Mesendoderm (in vitro differentiated cells): ENCODE data around the gene PGAP1.

Source experiments
- DNase-seq: peaks from one replicate; pipeline ENCODE4 v3.0.0; 2013
- H2AK5ac ChIP-seq: 2 replicates; pipeline ENCODE4 v1.6.1; 2013; ENCODE audit warnings: low read length, inconsistent platforms
- H2BK120ac ChIP-seq: 2 replicates; pipeline ENCODE4 v1.6.1; 2013; ENCODE audit warnings: low read depth, mild to moderate bottlenecking, low read length, moderate library complexity, mixed read lengths
- H2BK15ac ChIP-seq: replicated peaks from 2 replicates; pipeline ENCODE4 v1.6.1; 2013; ENCODE audit warnings: low read depth, mild to moderate bottlenecking, moderate library complexity
- H2BK5ac ChIP-seq: 2 replicates; pipeline ENCODE4 v1.6.1; 2013; ENCODE audit warnings: low read length, inconsistent platforms
- H3K18ac ChIP-seq: 2 replicates; pipeline ENCODE4 v1.6.1; 2013; ENCODE audit warnings: mild to moderate bottlenecking, low read length, mixed read lengths
- H3K23ac ChIP-seq: one replicate; pipeline ENCODE4 v1.6.1; 2013; ENCODE audit warnings: low read length
- H3K27ac ChIP-seq: 2 replicates; pipeline ENCODE4 v1.5.1; 2013; ENCODE audit warnings: low read depth, mild to moderate bottlenecking, inconsistent platforms, low read length, moderate library complexity
- H3K27me3 ChIP-seq: 2 replicates; pipeline ENCODE4 v1.6.1; 2013; ENCODE audit warnings: low read length, control low read depth, mild to moderate bottlenecking, inconsistent platforms; ENCODE audit not compliant: insufficient read depth, poor library complexity
- H3K36me3 ChIP-seq: 2 replicates; pipeline ENCODE4 v1.6.1; 2013; ENCODE audit warnings: low read length, inconsistent platforms; ENCODE audit not compliant: control insufficient read depth, insufficient read depth
- H3K4ac ChIP-seq: one replicate; pipeline ENCODE4 v1.6.1; 2013; ENCODE audit warnings: low read depth, mild to moderate bottlenecking, low read length, moderate library complexity
- H3K4me1 ChIP-seq: 2 replicates; pipeline ENCODE4 v1.6.1; 2013; ENCODE audit warnings: low read depth, low read length, inconsistent platforms; ENCODE audit not compliant: control insufficient read depth
- H3K4me2 ChIP-seq: 2 replicates; pipeline ENCODE4 v1.6.1; 2013; ENCODE audit warnings: low read length
- H3K4me3 ChIP-seq: 2 replicates; pipeline ENCODE4 v1.5.1; 2013; ENCODE audit warnings: mild to moderate bottlenecking, low read length
- H3K56ac ChIP-seq: one replicate; pipeline ENCODE4 v1.6.1; 2013; ENCODE audit warnings: low read length
- H3K79me1 ChIP-seq: 2 replicates; pipeline ENCODE4 v1.6.1; 2013; ENCODE audit warnings: low read length, inconsistent platforms
- H3K79me2 ChIP-seq: 2 replicates; pipeline ENCODE4 v1.6.1; 2013; ENCODE audit warnings: mild to moderate bottlenecking, low read length; ENCODE audit not compliant: control insufficient read depth, insufficient read depth
- H3K9ac ChIP-seq: 2 replicates; pipeline ENCODE4 v1.6.1; 2013; ENCODE audit warnings: low read length, inconsistent platforms
- H4K5ac ChIP-seq: one replicate; pipeline ENCODE4 v1.6.1; 2013; ENCODE audit warnings: low read length
- H4K8ac ChIP-seq: one replicate; pipeline ENCODE4 v1.6.1; 2013; ENCODE audit warnings: low read depth, mild to moderate bottlenecking, control low read depth, low read length, moderate library complexity
- WGBS: extraction: QIAGEN DNeasy Blood & Tissue Kit; methylation state at CpG from one replicate; pipeline ENCODE4 v1.1.7; 2013; ENCODE audit warnings: low lambda C conversion rate, missing lambda C conversion rate; ENCODE audit not compliant: insufficient coverage; ENCODE audit errors: extremely low coverage; 5-methylcytosine and 5-hydroxymethylcytosine counted together

The PGAP1 gene

DNA sequence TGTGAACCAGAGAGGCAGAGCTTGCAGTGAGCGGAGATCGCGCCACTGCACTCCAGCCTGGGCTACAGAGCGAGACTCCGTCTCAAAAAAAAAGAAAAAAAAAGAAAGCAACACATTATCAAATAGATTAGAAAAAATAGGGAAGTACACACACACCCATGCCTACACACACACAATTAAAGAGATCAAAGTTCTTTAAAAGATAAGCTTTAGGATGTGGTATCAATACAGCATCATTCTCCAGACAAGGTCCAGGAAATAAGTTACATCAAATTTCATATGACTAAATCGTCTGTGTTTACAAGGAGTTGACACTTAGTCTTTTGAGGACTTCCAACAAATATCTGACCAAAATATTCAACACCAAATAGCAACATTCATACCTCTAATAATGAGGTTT lies 25.7 kb downstream of the PGAP1 start:
- WGBS = no CpG with 5 or more reads among the region's 6 CpGs
- H3K36me3 ChIP-seq = peaks cover 3% of the 10 kb centered on the region

GRCh38 chr2:196899976-196900375 lies 26.5 kb downstream of the PGAP1 start:
- peaks cover 3% of the 10 kb centered on the region for H3K36me3 ChIP-seq
- no peaks in the 10 kb centered on the region for H3K4me1 ChIP-seq
- no peak overlapping the region for H3K23ac ChIP-seq
- peaks cover 5% of the 10 kb centered on the region for H3K79me1 ChIP-seq
- H2BK5ac ChIP-seq = no peak overlapping the region
- DNase-seq = no peak
- no peak overlapping the region for H3K9ac ChIP-seq
- H3K4ac ChIP-seq = no peak overlapping the region
- no CpG with 5 or more reads among the region's 3 CpGs for WGBS
- no peaks in the 10 kb centered on the region for H3K79me2 ChIP-seq
- H4K8ac ChIP-seq = no peak overlapping the region
- no peaks in the 10 kb centered on the region for H3K27me3 ChIP-seq
- H2AK5ac ChIP-seq = no peak overlapping the region
- H3K18ac ChIP-seq = no peak overlapping the region
- no peak overlapping the region for H3K27ac ChIP-seq
- no peak overlapping the region for H3K56ac ChIP-seq
- H2BK120ac ChIP-seq = no peak overlapping the region
- H2BK15ac ChIP-seq = no peak overlapping the region
- no peak overlapping the region for H4K5ac ChIP-seq
- H3K4me3 ChIP-seq = no peak overlapping the region
- H3K4me2 ChIP-seq = no peak overlapping the region

More for the DNA sequence above, 25.7 kb downstream of the PGAP1 start:
- Histone ChIP-seq H3K27ac (no peak overlapping the region), H3K4me3 (no peak overlapping the region), H3K56ac (no peak overlapping the region), H3K79me1 (peaks cover 5% of the 10 kb centered on the region), H2BK120ac (no peak overlapping the region), H4K5ac (no peak overlapping the region), H3K23ac (no peak overlapping the region), H2BK5ac (no peak overlapping the region), H3K79me2 (no peaks in the 10 kb centered on the region), H2AK5ac (no peak overlapping the region), H3K4me1 (no peaks in the 10 kb centered on the region), H2BK15ac (no peak overlapping the region), H3K27me3 (no peaks in the 10 kb centered on the region), H4K8ac (no peak overlapping the region), H3K18ac (no peak overlapping the region), H3K9ac (no peak overlapping the region), H3K4ac (no peak overlapping the region), H3K4me2 (no peak overlapping the region)
- no peak for DNase-seq

DNA sequence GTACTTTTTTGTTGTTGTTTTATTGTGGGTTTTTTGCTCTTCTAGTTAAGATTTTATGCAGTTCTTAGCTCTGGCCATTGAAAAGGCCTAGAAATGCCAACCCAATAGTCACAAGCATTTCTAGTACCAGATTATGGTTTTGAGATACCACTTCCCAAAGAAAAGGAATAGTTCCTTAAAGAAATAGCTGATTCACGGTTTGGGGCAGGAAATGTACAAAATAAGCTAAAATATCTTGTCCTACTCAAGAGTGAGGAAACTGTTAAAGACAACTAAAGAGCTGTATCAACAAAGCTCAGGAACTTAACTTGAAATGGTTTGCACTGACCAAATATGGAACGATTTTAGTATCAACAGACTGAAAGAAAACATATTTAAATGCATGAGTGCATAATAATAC lies 35.4 kb downstream of the PGAP1 start:
- Histone ChIP-seq H4K5ac (no peak overlapping the region), H2BK15ac (no peak overlapping the region), H2AK5ac (no peak overlapping the region), H3K18ac (no peak overlapping the region), H2BK120ac (no peak overlapping the region), H3K4me1 (no peaks in the 10 kb centered on the region), H3K79me1 (no peaks in the 10 kb centered on the region), H3K23ac (no peak overlapping the region), H3K27ac (no peak overlapping the region), H3K4ac (no peak overlapping the region), H3K56ac (no peak overlapping the region), H3K27me3 (no peaks in the 10 kb centered on the region), H3K4me2 (no peak overlapping the region), H3K4me3 (no peak overlapping the region), H2BK5ac (no peak overlapping the region), H3K9ac (no peak overlapping the region), H3K79me2 (no peaks in the 10 kb centered on the region), H3K36me3 (no peaks in the 10 kb centered on the region), H4K8ac (no peak overlapping the region)
- DNase-seq = no peak
- no CpG with 5 or more reads among the region's 2 CpGs for WGBS

DNA sequence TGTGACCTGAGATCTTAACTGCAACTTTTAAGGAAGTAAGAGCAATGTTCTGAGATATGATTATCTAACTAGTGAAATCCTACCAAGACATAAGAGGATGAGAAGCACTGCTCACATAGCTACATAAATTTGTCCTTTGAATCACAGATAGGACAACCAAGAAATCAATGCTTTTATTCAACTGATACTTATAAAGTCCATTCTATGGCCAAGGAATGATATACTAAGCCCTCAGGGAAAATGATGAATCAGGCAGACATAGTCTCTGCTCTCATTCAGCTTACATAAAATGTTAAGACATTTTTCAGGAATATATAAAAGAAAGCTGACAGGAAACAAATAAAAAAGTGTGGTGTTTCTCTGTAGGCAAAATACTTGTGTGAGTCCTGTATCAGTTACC lies 39.1 kb downstream of the PGAP1 start:
- DNase-seq = no peak
- H2BK120ac ChIP-seq = no peak overlapping the region
- H3K18ac ChIP-seq = no peak overlapping the region
- no peaks in the 10 kb centered on the region for H3K4me1 ChIP-seq
- no peaks in the 10 kb centered on the region for H3K36me3 ChIP-seq
- no peak overlapping the region for H2BK15ac ChIP-seq
- H3K4me3 ChIP-seq = no peak overlapping the region
- H3K79me2 ChIP-seq = no peaks in the 10 kb centered on the region
- H4K8ac ChIP-seq = no peak overlapping the region
- no peak overlapping the region for H3K4me2 ChIP-seq
- H3K4ac ChIP-seq = no peak overlapping the region
- H2AK5ac ChIP-seq = no peak overlapping the region
- H3K27me3 ChIP-seq = no peaks in the 10 kb centered on the region
- no peak overlapping the region for H2BK5ac ChIP-seq
- no peak overlapping the region for H3K56ac ChIP-seq
- no peak overlapping the region for H4K5ac ChIP-seq
- H3K79me1 ChIP-seq = no peaks in the 10 kb centered on the region
- no peak overlapping the region for H3K23ac ChIP-seq
- H3K27ac ChIP-seq = no peak overlapping the region
- H3K9ac ChIP-seq = no peak overlapping the region

- no peak overlapping the region for H3K23ac ChIP-seq
- no peak overlapping the region for H3K27ac ChIP-seq
- no peak overlapping the region for H3K18ac ChIP-seq
- no peak overlapping the region for H3K9ac ChIP-seq
- H3K36me3 ChIP-seq = peaks cover 1% of the 10 kb centered on the region
- H3K4ac ChIP-seq = no peak overlapping the region
- H3K79me2 ChIP-seq = no peaks in the 10 kb centered on the region
- no peaks in the 10 kb centered on the region for H3K27me3 ChIP-seq
- H4K5ac ChIP-seq = no peak overlapping the region
- no peak overlapping the region for H2BK5ac ChIP-seq
- H3K4me3 ChIP-seq = no peak overlapping the region
- no peak overlapping the region for H2BK15ac ChIP-seq
- no peak overlapping the region for H2BK120ac ChIP-seq
- H4K8ac ChIP-seq = no peak overlapping the region
- no peak overlapping the region for H2AK5ac ChIP-seq
- H3K4me1 ChIP-seq = no peaks in the 10 kb centered on the region
- H3K4me2 ChIP-seq = no peak overlapping the region
- no peaks in the 10 kb centered on the region for H3K79me1 ChIP-seq
- DNase-seq = no peak
- H3K56ac ChIP-seq = no peak overlapping the region
- no CpG with 5 or more reads among the region's 2 CpGs for WGBS
Observed at GRCh38 chr2:196884368-196884767, 42.1 kb downstream of the PGAP1 start.

GRCh38 chr2:196876364-196876763 lies 50.1 kb downstream of the PGAP1 start:
- Histone ChIP-seq H3K79me1 (no peaks in the 10 kb centered on the region), H3K27me3 (no peaks in the 10 kb centered on the region), H2BK120ac (no peak overlapping the region), H2AK5ac (no peak overlapping the region), H3K18ac (no peak overlapping the region), H3K56ac (no peak overlapping the region), H3K4ac (no peak overlapping the region), H3K4me3 (no peak overlapping the region), H2BK5ac (no peak overlapping the region), H3K9ac (no peak overlapping the region), H3K79me2 (no peaks in the 10 kb centered on the region), H3K4me2 (no peak overlapping the region), H3K4me1 (no peaks in the 10 kb centered on the region), H4K5ac (no peak overlapping the region), H3K36me3 (no peaks in the 10 kb centered on the region), H2BK15ac (no peak overlapping the region), H3K23ac (no peak overlapping the region), H4K8ac (no peak overlapping the region), H3K27ac (no peak overlapping the region)
- no CpG with 5 or more reads among the region's 1 CpG for WGBS
- DNase-seq = no peak
